ENCODE results near the gene GALNS.

GRCh38 chr16:88784074-88784855 lies 72.5 kb downstream of the GALNS start:
- TF ChIP-seq YY1 (IDR thresholded peaks at IDR 0.05; ENCODE audit: insufficient read depth, insufficient read length) (no peak), ZNF274 (IDR thresholded peaks at IDR 0.05; ENCODE audit: low read depth, low read length) (no peak), SUZ12 (IDR thresholded peaks at IDR 0.05; ENCODE audit: extremely low read depth, insufficient read depth, insufficient read length) (no peak)

Measured in NT2/D1 (cell line).